Stimulated activated CD4-positive, alpha-beta T cell treated with anti-CD3 and anti-CD28 coated beads, TNF-alpha, amount 100 ng/mL, for 4 hours (primary cell): Measurements from ENCODE around the gene METTL25B.
A peak's percentile ranks its signal among the peaks of the same experiment; 100 is the strongest.

ENCODE experiments used
- DNase-seq, 3 experiments: peaks; one replicate each; pipeline ENCODE4 v3.0.0-alpha.2; 2020; ENCODE audit warnings: low read depth in 3 of 3

The METTL25B gene

GRCh38 chr1:156700736-156701531 lies 27.3 kb upstream of the METTL25B start:
- DNase-seq = no peak

DNA sequence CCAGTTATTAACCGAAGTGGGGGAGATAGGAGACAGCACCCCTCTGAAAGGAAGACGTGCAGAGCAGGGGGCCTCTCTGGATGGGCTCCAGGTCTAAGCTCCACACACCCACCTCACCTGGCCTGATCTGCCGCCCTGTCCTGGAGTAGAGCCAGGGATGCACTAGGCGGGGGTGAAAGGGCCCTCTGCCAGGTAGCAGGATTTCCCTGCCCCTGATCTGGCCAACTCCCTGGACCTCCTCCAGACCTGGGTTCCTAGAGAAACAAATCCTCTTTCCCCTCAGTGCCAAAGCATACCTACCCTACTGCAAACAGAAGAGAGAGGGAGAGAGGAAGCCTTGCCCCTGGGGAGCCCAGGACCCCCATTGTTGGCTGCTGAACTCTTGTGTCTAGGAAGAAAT lies 24.9 kb upstream of the METTL25B start:
- DNase-seq = no peak

GRCh38 chr1:156703741-156704140 lies 24.5 kb upstream of the METTL25B start:
- no peak for DNase-seq

DNA sequence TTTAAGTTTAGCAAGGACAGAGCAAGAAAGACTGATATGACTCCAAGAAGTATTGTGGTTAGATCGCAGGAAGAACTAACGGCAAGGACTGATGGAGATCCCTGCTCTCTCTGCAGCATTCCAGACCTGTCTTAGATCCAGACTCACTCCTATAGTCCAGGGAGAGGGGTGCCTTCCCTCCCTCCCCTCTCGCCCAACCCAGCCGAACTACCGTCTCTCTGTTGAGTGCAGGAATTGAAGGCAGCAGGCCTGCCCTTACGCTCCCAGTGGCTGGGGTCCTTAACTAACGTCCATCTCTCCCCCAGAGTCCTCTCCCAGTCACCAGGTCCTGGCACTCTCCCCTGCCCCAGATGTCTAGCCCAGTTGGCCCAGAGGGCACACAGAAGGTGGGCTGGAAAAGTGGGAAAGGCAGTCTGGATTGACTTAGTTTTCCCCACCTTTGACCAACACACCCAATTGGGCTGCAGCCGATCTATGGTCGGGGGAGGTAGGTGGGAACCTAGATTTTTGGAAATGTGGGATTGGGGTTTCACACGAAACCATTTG lies 24.0 kb upstream of the METTL25B start:
- DNase-seq = no peak

DNA sequence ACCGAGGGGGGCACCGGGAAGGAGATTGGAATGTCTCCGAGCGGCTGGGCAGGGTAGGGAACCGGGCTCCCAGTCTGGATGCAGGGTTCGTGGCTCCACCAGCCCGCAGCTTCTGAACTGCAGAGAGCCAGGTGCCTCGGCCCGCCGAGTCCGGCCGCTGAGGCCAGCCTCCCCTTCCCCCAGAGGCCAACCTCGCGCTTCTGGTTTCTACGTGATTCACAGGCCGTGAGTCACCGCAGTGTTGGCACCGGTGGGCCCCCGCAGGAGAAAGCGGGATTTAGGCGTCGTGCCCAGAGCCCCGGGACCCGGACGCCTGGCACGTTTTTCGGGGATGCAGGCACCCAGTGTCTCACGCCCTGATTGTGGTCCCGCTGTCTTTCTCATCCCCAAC lies 23.3 kb upstream of the METTL25B start:
- DNase-seq = peak in 1 of 3 experiments; percentile 33

DNA sequence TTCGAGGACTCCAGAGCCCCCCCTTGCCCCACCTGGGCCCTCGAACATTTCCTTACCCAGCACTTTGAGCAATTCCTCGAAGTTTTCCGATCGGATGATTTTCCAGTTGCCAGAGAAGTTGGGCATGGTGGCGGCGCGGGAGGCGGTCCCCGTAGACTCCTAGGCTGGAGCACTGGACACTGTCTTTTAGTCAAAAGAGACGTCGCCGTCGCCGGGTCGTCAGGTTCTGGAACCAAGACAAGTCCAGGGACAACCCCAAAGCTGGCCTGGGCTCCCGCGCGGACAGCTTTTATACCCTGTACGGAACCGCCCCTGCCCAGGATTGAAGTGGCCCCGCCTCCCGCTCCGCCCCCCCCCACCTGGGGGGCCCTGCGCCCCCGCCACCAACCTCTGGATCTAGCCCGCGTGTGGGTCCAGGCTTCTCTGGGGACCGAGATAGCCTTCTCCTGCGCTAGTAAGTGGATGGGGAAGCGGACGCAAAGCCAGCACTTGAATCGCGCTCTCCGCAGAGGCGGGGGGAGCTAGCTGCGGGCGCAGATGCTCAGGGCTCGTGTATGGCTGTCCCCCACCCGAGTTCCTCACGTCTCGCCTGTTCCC lies 22.9 kb upstream of the METTL25B start, which contains the start of gene CRABP2:
Gene CRABP2 (minus strand): TSS at position 263 of the 597 bp plus-strand sequence. CDS start 137 bp downstream, at position 126.
- DNase-seq = no peak

GRCh38 chr1:156705918-156706656 lies 22.2 kb upstream of the METTL25B start:
- DNase-seq = peak; percentile 51 to 60 (median 59)

GRCh38 chr1:156706657-156707416 lies 21.4 kb upstream of the METTL25B start:
- no peak for DNase-seq

DNA sequence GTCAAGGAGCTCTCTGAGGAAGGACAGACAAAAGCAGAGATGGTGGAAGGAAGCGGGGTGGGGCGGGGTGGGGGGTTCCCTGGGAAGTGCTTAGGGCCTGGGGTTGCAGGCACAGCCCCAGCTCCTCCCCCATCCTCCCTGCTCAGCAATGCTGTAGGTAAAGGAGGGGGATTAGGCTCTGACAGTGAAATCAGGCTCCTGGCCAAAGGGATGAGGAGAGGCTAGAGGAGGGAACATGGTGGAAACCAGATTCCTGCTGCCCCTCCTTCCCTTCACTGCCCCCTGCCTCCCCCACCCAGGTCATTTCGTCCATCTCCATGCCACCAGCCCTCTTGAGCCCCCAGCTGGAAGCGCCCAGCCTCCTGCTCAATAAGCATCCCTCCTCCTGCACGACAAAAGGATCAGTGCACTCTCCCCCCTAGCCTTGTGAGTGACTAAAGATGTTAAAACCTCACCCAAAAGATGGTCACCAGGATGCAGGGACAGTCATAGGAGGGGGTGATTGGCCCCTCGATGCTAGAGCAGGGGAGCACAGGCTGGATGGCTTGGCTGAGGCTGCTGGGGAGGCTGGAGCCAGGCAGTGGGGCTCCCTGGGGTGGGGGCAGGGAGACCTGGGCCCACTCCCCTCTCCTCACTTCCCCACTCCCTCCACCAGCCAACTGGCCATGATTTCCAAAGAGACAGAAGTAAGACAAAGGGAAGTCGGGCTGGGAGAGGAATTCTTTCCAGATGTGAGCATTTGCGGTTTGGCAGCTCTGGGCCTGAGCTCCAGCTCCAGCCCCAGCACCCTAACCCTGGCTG lies 20.7 kb upstream of the METTL25B start:
- DNase-seq = no peak

DNA sequence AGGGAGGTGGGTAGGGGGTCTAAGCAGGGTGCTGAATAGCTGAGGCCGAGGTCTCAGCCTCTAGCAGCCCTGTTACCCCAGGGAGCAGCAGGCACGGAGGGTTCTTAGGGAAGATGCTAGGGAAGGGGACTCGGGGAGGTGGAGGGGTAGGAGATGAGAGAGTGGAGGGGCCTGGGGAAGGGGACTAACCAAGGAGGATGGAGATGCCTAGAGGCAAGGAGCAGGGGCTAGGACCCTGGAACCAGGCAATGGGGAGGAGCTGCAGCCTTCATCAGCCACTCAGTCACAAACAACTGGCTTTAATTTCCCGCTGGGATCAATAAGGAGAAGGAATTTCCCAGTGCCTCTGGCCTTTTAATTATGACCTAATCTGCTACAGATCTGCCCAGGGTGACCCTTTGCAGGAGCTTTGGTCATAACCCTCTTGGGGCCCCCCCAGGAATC lies 20.0 kb upstream of the METTL25B start:
- DNase-seq = no peak

DNA sequence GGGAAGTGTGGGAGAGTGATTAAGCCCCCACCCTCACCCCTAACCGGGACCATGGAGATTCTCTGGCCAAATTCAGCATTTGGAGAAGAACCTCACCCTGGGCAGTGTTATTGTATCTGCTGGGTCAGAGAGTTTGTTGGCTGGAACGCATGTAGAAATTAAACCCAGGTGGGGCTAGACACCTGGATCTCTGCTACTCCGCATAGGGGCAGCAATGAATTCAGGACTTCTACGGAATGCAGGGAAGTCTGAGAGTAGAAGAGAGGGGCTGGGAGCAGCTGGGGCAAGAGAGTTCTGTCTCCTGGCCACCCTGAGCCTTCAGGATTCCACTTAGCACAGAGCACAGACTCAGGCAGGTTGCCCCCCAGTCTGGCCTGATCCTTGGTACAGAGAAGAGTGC lies 19.2 kb upstream of the METTL25B start:
- DNase-seq = no peak

DNA sequence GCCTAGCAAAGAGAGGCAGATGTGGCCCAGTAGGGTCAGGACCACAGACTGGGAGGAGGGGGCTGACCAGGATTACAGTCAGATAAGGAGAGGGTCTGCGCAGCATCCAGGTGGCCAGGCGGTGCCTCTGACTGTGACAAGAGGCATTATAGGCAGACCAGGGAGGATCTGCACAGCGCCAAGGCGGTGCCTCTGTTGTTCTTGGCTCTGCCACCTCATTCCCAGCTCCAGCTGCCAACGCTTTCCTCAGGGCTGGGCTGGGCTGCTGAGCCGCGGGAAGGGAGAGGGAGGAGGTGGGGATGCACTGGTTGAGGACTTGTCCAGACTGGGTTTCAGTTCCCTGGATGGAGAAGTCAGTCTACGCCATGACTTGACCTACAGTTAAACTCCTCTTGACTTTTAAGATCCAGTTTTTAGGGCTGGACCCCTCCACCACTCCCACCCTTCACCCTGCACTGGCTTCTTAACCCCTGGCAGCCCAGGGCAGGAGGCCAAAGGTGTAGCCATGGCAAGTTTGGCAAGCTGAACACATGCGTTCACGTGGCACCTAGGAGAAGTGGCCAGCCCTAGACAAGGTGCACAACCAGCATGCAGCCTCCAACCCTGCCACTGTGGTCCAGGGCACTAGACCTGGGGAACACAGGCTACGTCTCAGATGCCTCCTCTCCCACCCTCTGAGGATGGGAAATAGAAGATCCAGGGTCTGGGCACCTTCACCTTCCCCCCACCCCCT lies 18.3 kb upstream of the METTL25B start:
- DNase-seq = no peak

DNA sequence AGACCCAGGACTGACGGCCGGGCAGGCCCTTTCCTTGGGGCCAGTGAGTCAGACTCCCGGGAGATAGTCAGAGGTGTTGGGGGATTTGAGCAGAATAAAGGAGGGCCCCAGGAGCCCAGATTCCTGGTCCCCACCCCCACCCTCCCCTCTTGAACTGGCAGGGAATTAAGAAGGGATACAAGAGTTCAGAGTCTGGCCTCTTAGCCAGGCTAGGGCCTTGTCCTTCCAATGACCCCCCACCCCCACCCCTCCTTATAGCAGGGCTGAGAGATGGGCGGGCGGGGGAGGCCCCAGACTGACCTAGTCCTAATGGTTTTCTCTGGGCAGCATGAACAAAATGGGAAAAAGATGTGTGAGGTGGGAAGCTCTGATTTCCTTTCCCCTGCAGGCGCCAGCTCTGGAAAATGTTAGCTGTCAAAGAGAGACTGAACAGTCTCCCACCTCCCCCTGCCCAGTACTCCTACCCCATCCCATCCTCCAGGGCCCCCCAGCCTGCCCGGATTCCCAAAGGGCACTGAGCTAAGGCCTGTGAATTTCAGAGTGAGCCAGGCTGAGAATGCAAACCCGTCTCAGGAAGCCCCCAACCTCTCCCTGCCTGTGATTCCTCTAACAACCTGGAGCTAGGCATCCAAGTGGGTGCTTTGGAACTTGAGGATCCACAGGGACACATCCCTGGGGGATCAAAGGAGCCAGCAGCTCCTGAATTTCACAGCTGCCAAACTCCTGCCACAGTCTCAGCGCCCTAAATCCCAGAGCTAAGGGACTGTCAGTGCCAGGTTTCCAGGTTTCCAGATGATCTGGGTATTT lies 17.1 kb upstream of the METTL25B start:
- no peak for DNase-seq

GRCh38 chr1:156712626-156713025 lies 15.6 kb upstream of the METTL25B start:
- no peak for DNase-seq

GRCh38 chr1:156714830-156715229 lies 13.4 kb upstream of the METTL25B start:
- no peak for DNase-seq

- no peak for DNase-seq
These were observed 10.9 kb upstream of the METTL25B start for GRCh38 chr1:156717351-156717750.

GRCh38 chr1:156721131-156721530 lies 7.1 kb upstream of the METTL25B start:
- no peak for DNase-seq

- DNase-seq = no peak
These were observed 6.7 kb upstream of the METTL25B start for GRCh38 chr1:156721535-156721934.

DNA sequence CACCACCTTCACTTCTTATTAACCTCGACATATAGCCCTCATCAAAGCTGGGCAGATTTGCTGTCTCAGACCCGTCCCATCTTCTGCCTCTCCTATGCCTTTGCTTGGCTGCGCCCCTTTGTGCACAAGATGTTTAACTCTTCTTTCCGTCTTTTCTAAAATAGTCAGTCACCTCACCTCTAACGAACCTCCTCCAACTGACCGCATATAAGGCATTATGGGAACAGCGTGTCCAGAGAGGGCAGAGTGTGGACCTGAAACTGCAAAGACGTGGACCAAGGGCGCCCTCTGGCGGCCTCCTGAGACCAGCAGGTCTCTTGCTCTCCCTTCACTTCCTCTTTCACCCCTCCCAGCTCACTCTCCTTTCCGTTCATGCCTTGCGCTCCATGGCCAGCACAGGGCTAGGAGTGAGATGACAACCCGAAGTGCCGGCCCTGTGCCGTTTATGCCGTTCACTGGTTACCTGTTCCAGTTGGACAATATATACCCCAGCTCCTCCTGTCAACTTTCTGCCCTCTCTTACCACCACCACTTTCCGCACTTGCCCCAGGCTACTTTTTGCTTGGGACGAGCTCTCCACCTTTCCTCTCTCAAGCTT lies 2.5 kb upstream of the METTL25B start:
- peak; percentile 53 to 61 (median 57) for DNase-seq
